GM18951 (cell line): Measurements from ENCODE around the gene RRP9.
A peak's percentile ranks its signal among the peaks of the same experiment; 100 is the strongest.

Experiments
- POLR2A ChIP-seq: IDR thresholded peaks from 4 replicates; pipeline ENCODE4 v1.6.1; 2011; ENCODE audit warnings: mild to moderate bottlenecking; ENCODE audit not compliant: insufficient read length, insufficient read depth; ENCODE audit errors: extremely low read depth
- in situ Hi-C: fragments of 300-500 bp; cut with MboI; formaldehyde crosslinking; loops from one replicate; pipeline ENCODE4 v1.12.0; 2022; ENCODE audit warnings: low sequenced_read_pairs, mixed read lengths, inconsistent platforms; ENCODE audit not compliant: unreplicated experiment

The RRP9 gene

GRCh38 chr3:51944451-51945021 lies 2.8 kb upstream of the RRP9 start:
- in situ Hi-C loops: no loop called here
- TF ChIP-seq POLR2A: no peak

GRCh38 chr3:51943451-51944391 lies 2.0 kb upstream of the RRP9 start:
- no peak for TF ChIP-seq POLR2A
- in situ Hi-C loops: no loop called here

DNA sequence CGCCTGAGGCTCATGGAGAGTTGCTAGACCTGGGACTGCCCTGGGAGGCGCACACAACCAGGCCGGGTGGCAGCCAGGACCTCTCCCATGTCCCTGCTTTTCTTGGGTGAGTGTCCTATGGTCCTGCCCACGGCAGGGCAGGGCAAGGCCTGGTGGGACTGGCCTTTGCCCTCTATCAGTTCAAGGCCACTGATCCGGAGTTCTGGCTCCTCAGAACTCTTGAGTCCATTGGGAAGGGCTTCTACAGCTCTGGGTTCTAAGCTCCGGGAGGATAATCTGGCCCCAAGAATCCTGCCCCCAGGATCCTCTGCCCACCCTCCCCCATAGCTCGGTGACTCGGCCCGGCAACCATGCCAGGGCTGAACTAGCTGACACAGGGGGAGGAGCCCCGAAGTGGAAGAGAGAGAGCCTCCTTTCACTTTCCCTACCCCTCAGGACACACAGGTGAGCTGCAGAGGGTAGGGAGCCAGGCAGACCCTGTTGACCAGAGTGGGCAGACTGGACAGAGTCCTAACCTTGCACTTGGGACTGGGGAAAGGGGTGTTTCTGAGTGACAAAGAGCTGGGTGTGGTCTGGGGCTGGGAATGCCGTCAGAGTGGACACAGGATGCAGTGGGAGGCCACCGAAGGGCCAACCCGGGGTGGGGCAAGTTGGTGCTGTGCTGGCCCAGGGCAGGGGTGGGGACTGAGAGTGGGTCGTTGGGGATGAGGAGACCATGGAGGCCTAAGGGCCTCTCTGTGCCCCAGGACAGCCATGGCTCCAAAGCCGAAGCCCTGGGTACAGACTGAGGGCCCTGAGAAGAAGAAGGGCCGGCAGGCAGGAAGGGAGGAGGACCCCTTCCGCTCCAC lies 1.1 kb upstream of the RRP9 start:
- TF ChIP-seq POLR2A: peak; percentile 49
- in situ Hi-C loops: no loop called here

GRCh38 chr3:51941463-51941797 lies 274 bp downstream of the RRP9 start:
- in situ Hi-C loops: no loop called here
- TF ChIP-seq POLR2A: no peak

- in situ Hi-C loops: no loop called here
- TF ChIP-seq POLR2A: no peak
Observed at GRCh38 chr3:51940648-51941462, 849 bp downstream of the RRP9 start.

DNA sequence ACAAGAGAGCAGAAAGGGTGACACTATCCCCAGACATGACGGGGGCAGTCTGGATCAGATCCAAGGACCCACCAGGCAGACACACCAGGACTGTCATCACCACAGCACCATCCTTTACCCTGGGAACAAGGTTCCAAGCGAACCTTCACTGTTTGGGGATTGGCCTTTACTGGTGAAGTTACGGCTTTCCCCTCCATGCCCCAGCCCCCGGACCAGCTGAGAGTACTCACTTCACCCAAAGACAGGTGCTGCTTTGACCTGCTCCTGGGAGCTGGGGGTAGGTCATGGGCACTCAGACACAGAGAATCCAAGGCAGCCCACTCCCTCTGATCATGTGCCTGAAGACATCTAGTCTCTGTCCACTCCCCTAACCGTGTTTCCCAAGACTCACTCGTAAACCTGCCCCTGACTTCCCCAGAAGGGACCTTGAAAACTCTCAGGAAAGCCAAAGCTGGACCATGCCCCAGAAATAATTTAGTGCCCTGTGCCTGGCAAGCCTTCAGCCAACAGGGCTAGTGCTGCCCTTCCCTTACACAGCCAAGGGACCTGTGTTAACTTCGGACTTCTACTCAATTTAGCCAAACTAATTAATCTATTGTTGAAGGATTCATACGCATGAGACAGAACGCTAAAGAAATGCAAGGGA lies 2.8 kb downstream of the RRP9 start:
- in situ Hi-C loops: no loop called here
- TF ChIP-seq POLR2A: no peak

- in situ Hi-C loops: no loop called here
Observed at GRCh38 chr3:51937611-51938450, 3.9 kb downstream of the RRP9 start.

GRCh38 chr3:51937014-51937413 lies 4.7 kb downstream of the RRP9 start:
- in situ Hi-C loops: no loop called here
- TF ChIP-seq POLR2A: no peak

More at GRCh38 chr3:51937611-51938450, 3.9 kb downstream of the RRP9 start:
- TF ChIP-seq POLR2A: no peak

DNA sequence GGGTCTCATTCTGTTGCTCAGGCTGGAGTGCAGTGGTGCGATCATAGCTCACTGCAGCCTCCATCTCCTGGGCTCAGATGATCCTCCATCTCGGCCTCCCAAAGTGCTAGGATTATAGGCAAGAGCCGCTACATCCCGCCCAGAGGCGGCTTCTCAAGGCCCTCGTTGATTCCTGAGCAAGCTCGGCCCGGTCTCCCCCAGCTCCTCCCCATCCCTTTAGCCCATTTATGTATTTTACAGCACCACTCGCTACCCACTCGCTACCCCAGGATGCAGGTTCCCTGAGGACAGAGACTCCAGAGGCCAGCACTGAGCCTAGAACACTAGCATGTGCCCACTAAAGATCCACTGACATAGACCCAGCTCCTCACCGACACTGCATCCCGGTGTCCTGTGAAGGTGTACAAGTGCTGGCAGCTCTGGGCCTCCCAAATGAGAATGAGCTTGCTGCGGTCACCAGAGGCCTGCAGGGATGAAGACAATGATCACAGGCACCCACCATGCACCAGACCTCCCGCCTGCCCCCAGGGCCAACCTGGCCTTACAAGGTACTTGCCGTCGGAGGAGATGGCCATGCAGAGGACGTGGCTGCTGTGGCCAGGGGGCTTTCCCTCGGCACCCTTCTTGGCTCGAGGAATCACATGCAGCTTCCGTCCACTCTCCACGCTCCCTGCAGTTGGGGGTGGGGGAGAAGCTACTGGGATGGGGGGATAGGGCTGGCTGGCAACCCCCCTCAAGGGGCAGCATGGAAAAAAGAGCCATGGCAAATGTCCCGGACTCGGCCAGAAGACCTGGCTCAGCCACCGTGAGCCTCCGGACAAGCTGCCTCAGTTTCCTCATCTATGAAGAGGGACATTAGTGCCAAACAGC lies 5.6 kb downstream of the RRP9 start:
- in situ Hi-C loops: no loop called here
- TF ChIP-seq POLR2A: no peak

- in situ Hi-C loops: no loop called here
- no peak for TF ChIP-seq POLR2A
Observed at GRCh38 chr3:51934991-51935885, 6.5 kb downstream of the RRP9 start.
